H9 (cell line): ENCODE data around the gene TRPM3. TPM values are rescaled to one million over a fixed set of nuclear protein-coding genes. Genes with fewer than 3 reads are reported as not detected.

Experiments used
- DNase-seq: peaks from one replicate; pipeline ENCODE4 v3.0.0-alpha.2; 2017
- H2AFZ ChIP-seq: one replicate; pipeline ENCODE4 v1.6.1; 2013; ENCODE audit warnings: mild to moderate bottlenecking, low read length, control low read depth, moderate library complexity
- H2AK5ac ChIP-seq: 2 replicates; pipeline ENCODE4 v1.6.1; 2013; ENCODE audit warnings: low read length, control low read depth, mixed read lengths; ENCODE audit not compliant: insufficient read length
- H2BK120ac ChIP-seq: one replicate; pipeline ENCODE4 v1.6.1; 2013; ENCODE audit warnings: low read depth, mild to moderate bottlenecking, low read length, control low read depth, inconsistent platforms; ENCODE audit not compliant: poor library complexity, severe bottlenecking
- H2BK12ac ChIP-seq: 2 replicates; pipeline ENCODE4 v1.6.1; 2013; ENCODE audit warnings: low read length, control low read depth, mixed read lengths, low read depth; ENCODE audit not compliant: insufficient read length
- H2BK15ac ChIP-seq: 2 replicates; pipeline ENCODE4 v1.6.1; 2013; ENCODE audit warnings: low read depth, low read length, control low read depth
- H2BK20ac ChIP-seq: one replicate; pipeline ENCODE4 v1.6.1; 2013; ENCODE audit warnings: low read depth, mild to moderate bottlenecking, low read length, control low read depth, inconsistent platforms; ENCODE audit not compliant: poor library complexity, severe bottlenecking
- H2BK5ac ChIP-seq: 2 replicates; pipeline ENCODE4 v1.6.1; 2013; ENCODE audit warnings: low read length, control low read depth, mixed read lengths; ENCODE audit not compliant: insufficient read length
- H3K14ac ChIP-seq: 2 replicates; pipeline ENCODE4 v1.6.1; 2013; ENCODE audit warnings: low read length, control low read depth; ENCODE audit not compliant: insufficient read depth
- H3K18ac ChIP-seq: 2 replicates; pipeline ENCODE4 v1.6.1; 2013; ENCODE audit warnings: low read depth, mild to moderate bottlenecking, mixed read lengths, low read length, control low read depth; ENCODE audit not compliant: insufficient read length
- H3K23ac ChIP-seq: 2 replicates; pipeline ENCODE4 v1.6.1; 2013; ENCODE audit warnings: low read length, control low read depth, mixed read lengths, low read depth; ENCODE audit not compliant: insufficient read length
- H3K23me2 ChIP-seq: 2 replicates; pipeline ENCODE4 v1.6.1; 2013; ENCODE audit warnings: low read depth, mild to moderate bottlenecking, mixed read lengths, low read length, control low read depth; ENCODE audit not compliant: insufficient read length, poor library complexity, severe bottlenecking
- H3K27ac ChIP-seq: 2 replicates; pipeline ENCODE4 v1.5.1; 2013; ENCODE audit warnings: low read length, control low read depth, mixed read lengths, low read depth; ENCODE audit not compliant: insufficient read length
- H3K27me3 ChIP-seq: 2 replicates; pipeline ENCODE4 v1.6.1; 2013; ENCODE audit warnings: low read length, control low read depth, inconsistent platforms; ENCODE audit not compliant: insufficient read depth
- H3K4ac ChIP-seq: 2 replicates; pipeline ENCODE4 v1.6.1; 2013; ENCODE audit warnings: low read depth, mild to moderate bottlenecking, control low read depth, inconsistent platforms, low read length, moderate library complexity
- H3K4me1 ChIP-seq: 2 replicates; pipeline ENCODE4 v1.6.1; 2013; ENCODE audit warnings: low read length, control low read depth, inconsistent platforms; ENCODE audit not compliant: insufficient read depth
- H3K4me2 ChIP-seq: 2 replicates; pipeline ENCODE4 v1.6.1; 2013; ENCODE audit warnings: low read length, control low read depth, mixed read lengths; ENCODE audit not compliant: insufficient read length, insufficient read depth
- H3K56ac ChIP-seq: 2 replicates; pipeline ENCODE4 v1.6.1; 2013; ENCODE audit warnings: low read depth, mild to moderate bottlenecking, mixed read lengths, low read length, control low read depth; ENCODE audit not compliant: insufficient read length
- H3K79me1 ChIP-seq: 2 replicates; pipeline ENCODE4 v1.6.1; 2013; ENCODE audit warnings: low read depth, mild to moderate bottlenecking, moderate library complexity, low read length, control low read depth, inconsistent platforms; ENCODE audit not compliant: insufficient read depth, poor library complexity, severe bottlenecking
- H3K79me2 ChIP-seq: 2 replicates; pipeline ENCODE4 v1.6.1; 2013; ENCODE audit warnings: low read length, control low read depth, inconsistent platforms; ENCODE audit not compliant: insufficient read depth
- H3K9ac ChIP-seq: 2 replicates; pipeline ENCODE4 v1.6.1; 2013; ENCODE audit warnings: low read length, control low read depth, mixed read lengths; ENCODE audit not compliant: insufficient read length; ENCODE audit errors: extremely low read depth
- H3K9me3 ChIP-seq: one replicate; pipeline ENCODE4 v1.6.1; 2013; ENCODE audit warnings: low read depth, low read length, inconsistent platforms; ENCODE audit not compliant: control insufficient read depth
- H3T11ph ChIP-seq: one replicate; pipeline ENCODE4 v1.6.1; 2013; ENCODE audit warnings: mild to moderate bottlenecking, low read length, control low read depth, inconsistent platforms
- H4K20me1 ChIP-seq: one replicate; pipeline ENCODE4 v1.6.1; 2013; ENCODE audit not compliant: control insufficient read depth, insufficient read length, insufficient read depth
- H4K5ac ChIP-seq: 2 replicates; pipeline ENCODE4 v1.6.1; 2013; ENCODE audit warnings: low read depth, mild to moderate bottlenecking, mixed read lengths, low read length, control low read depth; ENCODE audit not compliant: insufficient read length
- H4K8ac ChIP-seq: replicated peaks from 2 replicates; pipeline ENCODE4 v1.6.1; 2013; ENCODE audit warnings: low read length, control low read depth, mixed read lengths, low read depth; ENCODE audit not compliant: insufficient read length
- H4K91ac ChIP-seq: 2 replicates; pipeline ENCODE4 v1.6.1; 2013; ENCODE audit warnings: low read depth, mild to moderate bottlenecking, moderate library complexity, mixed read lengths, low read length, control low read depth; ENCODE audit not compliant: insufficient read length
- H3K27ac Mint-ChIP-seq, 3 experiments: 2 replicates in 2 of 3; 3 replicates in 1 of 3; pipeline ENCODE4 v1.8.0; 2020 to 2021; ENCODE audit warnings: mixed read lengths in 3 of 3, mild to moderate bottlenecking in 1 of 3, moderate library complexity in 1 of 3
- H3K27me3 Mint-ChIP-seq: 2 replicates; pipeline ENCODE4 v1.8.0; 2021; ENCODE audit warnings: low read depth, mild to moderate bottlenecking, moderate library complexity, mixed read lengths
- H3K36me3 Mint-ChIP-seq, 3 experiments: 2 replicates in 2 of 3; 3 replicates in 1 of 3; pipeline ENCODE4 v1.8.0; 2020 to 2021; ENCODE audit warnings: low read depth in 3 of 3, mixed read lengths in 3 of 3; ENCODE audit not compliant: insufficient read depth in 1 of 3
- H3K4me1 Mint-ChIP-seq, 2 experiments: 2 replicates each; pipeline ENCODE4 v1.8.0; 2020; ENCODE audit warnings: mixed read lengths in 2 of 2
- H3K4me3 Mint-ChIP-seq, 2 experiments: 2 replicates in 1 of 2; 3 replicates in 1 of 2; pipeline ENCODE4 v1.8.0; 2020 to 2021; ENCODE audit warnings: mild to moderate bottlenecking in 2 of 2, mixed read lengths in 2 of 2, moderate library complexity in 1 of 2
- H3K9me3 Mint-ChIP-seq, 2 experiments: 2 replicates in 1 of 2; 3 replicates in 1 of 2; pipeline ENCODE4 v1.8.0; 2020; ENCODE audit warnings: mild to moderate bottlenecking in 2 of 2, mixed read lengths in 2 of 2, moderate library complexity in 1 of 2
- CTCF ChIP-seq: fragments of 200-600 bp; sonication (generic); conservative IDR thresholded peaks from 3 replicates; pipeline ENCODE4 v1.8.0; 2021; ENCODE audit warnings: antibody characterized with exemption, mild to moderate bottlenecking
- total RNA-seq: library from RNA; stranded (reverse); gene quantifications from 2 replicates; pipeline ENCODE4 v1.2.1, GENCODE V29; 2021

The TRPM3 gene
- total RNA-seq, 1 experiment from 2014 or later: 10.3 TPM

GRCh38 chr9:70559102-70559501 is 562.3 kb downstream of the TRPM3 start:
- H2BK12ac ChIP-seq: no peak overlapping the region
- H3K79me1 ChIP-seq: no peaks in the 10 kb centered on the region
- H3K27me3 ChIP-seq: no peaks in the 10 kb centered on the region; the same call in 1 of the 2 replicates
- Mint-ChIP-seq H3K27me3 (peaks cover 1% of the 10 kb centered on the region), H3K9me3 (no peaks in the 10 kb centered on the region; a peak in 2 of 5 replicates), H3K4me3 (no peak overlapping the region), H3K4me1 (peaks cover 20% of the 10 kb centered on the region in 2 experiments), H3K36me3 (no peaks in the 10 kb centered on the region), H3K27ac (no peak overlapping the region)
- H4K20me1 ChIP-seq: no peaks in the 10 kb centered on the region
- H3K9ac ChIP-seq: no peak overlapping the region
- no peak overlapping the region for H2BK120ac ChIP-seq
- H4K5ac ChIP-seq: no peak overlapping the region
- DNase-seq: no peak
- no peaks in the 10 kb centered on the region for H3K9me3 ChIP-seq
- H4K8ac ChIP-seq: no peak overlapping the region
- H3K23me2 ChIP-seq: no peaks in the 10 kb centered on the region
- H3K18ac ChIP-seq: no peak overlapping the region
- H3K23ac ChIP-seq: no peak overlapping the region
- TF ChIP-seq CTCF: no peak
- H3K4me2 ChIP-seq: no peak overlapping the region
- H2BK15ac ChIP-seq: no peak overlapping the region
- H3K4ac ChIP-seq: no peak overlapping the region
- no peak overlapping the region for H2BK20ac ChIP-seq
- H3K14ac ChIP-seq: no peak overlapping the region
- no peak overlapping the region for H2AFZ ChIP-seq
- no peak overlapping the region for H3T11ph ChIP-seq
- H2BK5ac ChIP-seq: no peak overlapping the region
- H3K56ac ChIP-seq: no peak overlapping the region
- no peak overlapping the region for H4K91ac ChIP-seq
- no peak overlapping the region for H2AK5ac ChIP-seq
- peaks cover 11% of the 10 kb centered on the region; the same call in 1 of the 2 replicates for H3K4me1 ChIP-seq
- H3K79me2 ChIP-seq: no peaks in the 10 kb centered on the region
- H3K27ac ChIP-seq: no peak overlapping the region
